ENCODE measurements around the gene TCOF1.

The TCOF1 gene

DNA sequence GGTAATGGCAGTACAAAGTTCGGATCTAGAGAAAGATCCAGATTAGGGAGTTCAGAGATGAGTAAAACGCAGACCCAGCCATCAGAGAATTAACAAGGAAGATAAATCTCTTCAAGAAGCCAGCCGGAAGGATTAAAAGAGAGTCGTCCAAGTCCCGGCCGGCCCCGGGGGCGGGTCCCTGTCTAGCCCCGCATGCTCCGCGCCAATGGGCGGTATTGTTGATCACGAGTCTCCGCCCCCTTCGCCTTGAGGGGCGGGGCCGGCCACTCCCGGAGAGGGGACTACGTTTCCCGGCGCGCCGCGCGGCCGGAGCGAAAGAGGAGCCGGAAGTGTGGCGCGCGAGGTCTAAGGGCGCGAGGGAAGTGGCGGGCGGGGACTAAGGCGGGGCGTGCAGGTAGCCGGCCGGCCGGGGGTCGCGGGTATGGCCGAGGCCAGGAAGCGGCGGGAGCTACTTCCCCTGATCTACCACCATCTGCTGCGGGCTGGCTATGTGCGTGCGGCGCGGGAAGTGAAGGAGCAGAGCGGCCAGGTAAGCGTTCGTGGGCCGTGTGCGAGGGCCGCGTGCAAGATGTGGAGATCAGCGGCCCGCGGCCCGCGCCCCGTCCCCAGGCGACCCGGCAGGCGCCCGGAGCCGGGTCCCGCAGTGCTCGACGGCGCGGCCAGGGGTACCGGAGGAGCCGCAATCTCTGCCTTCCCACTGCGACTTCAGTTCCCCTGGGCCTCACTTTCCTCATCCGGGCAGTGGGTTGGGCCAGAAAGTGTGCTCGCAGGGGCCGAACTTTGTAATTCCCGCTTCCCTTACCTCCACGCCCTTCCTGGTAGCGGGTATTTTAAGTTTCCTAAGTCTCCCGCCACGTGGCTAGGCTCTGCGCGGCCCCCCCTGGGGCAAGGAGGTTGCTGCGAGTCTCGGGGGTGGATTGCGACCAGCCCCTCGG, at the start of gene TCOF1:
Gene TCOF1, plus strand, starts transcription at position 372 of the 935 bp plus-strand sequence. Its CDS starts 50 bp downstream, at position 422.
- peak; percentile 97 to 98 for DNase-seq

- no peak for DNase-seq
Observed at GRCh38 chr5:150309101-150309885, 48.2 kb upstream of the TCOF1 start.

DNA sequence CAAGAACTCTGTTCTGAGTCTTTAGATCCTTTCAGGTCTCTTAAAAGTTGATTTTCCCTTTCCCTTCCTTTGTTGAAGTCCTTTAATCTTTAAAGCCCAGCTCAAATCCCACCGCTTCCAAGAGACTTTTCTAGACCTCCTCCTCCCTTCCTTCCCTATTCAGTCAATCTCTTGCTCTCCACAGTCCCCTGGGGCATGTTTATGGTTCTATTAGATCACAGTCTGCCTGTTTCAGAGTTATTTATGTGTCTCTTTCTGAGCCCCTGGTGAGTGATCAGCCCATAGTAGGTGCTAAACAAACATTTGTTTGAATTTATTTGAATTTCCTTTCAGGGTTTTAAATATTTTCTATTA, 47.6 kb upstream of the TCOF1 start:
- no peak for DNase-seq

GRCh38 chr5:150310246-150310645, 47.3 kb upstream of the TCOF1 start:
- DNase-seq = no peak

DNA sequence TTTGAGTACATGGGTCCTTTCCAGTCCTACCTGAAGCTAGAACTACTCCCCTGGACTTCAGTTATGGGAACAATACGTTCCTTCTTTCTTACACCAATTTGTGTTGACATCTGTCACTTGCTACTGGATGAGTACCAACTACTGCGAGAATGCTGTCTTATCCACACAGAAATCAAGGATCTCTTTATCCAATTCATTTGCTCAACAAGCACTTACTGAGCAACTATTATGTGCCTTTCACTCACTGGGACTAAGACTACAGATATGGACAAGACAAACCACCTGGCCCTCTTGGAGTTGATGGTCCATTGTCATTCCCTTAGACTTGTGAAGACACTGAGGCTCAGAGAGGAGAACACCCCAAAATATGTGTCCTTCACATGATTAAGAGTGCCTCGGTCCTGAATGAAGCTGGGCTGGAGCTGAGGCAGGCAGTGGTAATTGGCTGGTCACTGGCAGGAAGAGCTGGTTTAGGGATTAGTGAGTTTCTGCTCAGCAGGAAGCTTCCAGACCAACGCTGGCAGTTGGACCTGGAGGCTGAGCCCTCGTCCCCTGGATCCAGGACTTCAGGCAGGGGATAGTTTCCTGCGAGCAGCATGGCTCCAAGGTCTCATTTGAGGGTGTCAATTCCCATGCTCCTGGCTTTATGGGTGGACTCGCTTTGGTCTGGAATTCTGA, 46.3 kb upstream of the TCOF1 start:
- DNase-seq = no peak

GRCh38 chr5:150312518-150312917, 45.0 kb upstream of the TCOF1 start:
- no peak for DNase-seq

- no peak for DNase-seq
Observed at GRCh38 chr5:150313501-150313900, 44.0 kb upstream of the TCOF1 start.

DNA sequence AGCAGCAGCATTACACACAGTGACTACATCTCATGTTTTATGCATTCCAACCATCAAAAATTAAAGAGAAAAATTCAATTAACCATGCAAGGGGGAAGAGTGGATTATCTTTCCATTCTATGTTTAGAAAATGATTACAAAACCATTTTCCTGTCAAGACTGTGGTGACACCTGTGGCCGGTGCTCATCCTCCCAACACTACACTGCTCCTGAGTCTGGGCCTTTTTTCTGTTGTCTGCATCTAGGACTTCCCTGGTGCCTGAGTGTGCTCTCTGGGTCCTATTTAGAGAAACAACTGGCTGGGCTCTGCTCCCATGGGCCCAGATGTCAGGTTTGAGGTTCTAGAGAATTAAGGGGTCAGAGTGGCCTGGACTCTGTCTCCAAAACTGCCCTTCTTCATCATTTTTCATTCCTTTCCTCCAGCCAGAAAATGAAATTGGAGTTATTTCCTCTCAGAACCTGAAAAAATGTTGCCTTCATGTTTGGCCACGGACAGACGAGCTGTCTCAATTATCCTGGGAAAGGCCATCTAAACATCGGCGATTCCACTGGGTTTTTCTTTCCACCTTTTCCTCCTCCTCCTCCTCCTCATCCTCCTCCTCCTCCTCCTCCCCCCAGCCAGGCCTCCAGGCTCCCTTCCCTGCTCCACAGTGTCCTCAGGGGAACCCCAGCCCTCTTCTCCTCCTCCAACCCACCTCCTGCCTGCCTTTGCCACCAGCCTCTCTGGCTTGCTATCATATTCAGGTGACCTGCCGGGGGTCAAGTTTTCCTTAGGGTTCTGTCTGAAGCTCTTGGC, 43.4 kb upstream of the TCOF1 start:
- no peak for DNase-seq

DNA sequence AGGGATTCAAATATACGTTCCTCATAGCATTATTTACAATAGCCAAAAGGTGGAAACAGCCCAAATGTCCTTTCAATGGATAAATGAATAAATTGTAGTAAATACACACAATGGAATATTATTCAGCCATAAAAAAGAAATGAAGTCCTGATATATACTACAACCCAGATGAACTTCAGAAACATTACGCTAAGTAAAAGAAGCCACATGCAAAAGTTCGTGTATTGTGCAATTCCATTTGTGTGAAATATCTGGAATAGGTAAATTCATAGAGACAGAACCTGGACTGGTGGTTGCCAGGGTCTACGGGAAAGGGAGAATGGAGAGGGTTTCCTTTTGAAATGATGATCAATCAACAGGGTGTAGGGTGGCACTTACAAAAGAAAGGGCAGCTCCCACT, 42.3 kb upstream of the TCOF1 start:
- DNase-seq = no peak

- DNase-seq = no peak
Observed at GRCh38 chr5:150316320-150316719, 41.2 kb upstream of the TCOF1 start.

GRCh38 chr5:150317048-150318003, 40.2 kb upstream of the TCOF1 start:
- DNase-seq = no peak

- DNase-seq = no peak
Observed at GRCh38 chr5:150318613-150319483, 38.6 kb upstream of the TCOF1 start.

DNA sequence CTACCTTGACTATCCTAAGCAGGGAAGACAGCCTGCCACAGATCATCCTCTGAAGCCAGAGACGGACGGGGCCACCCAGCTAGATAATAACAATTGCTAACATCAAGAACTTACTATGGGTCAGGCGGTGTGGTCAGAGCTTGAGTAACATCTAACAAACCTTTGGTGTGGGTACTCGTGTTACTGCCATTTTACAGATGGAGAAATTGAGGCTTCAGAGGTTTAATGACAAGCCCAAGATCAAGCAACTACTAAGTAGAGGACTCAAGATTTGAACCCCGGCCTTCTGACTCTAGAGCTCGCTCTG, 38.1 kb upstream of the TCOF1 start:
- no peak for DNase-seq

DNA sequence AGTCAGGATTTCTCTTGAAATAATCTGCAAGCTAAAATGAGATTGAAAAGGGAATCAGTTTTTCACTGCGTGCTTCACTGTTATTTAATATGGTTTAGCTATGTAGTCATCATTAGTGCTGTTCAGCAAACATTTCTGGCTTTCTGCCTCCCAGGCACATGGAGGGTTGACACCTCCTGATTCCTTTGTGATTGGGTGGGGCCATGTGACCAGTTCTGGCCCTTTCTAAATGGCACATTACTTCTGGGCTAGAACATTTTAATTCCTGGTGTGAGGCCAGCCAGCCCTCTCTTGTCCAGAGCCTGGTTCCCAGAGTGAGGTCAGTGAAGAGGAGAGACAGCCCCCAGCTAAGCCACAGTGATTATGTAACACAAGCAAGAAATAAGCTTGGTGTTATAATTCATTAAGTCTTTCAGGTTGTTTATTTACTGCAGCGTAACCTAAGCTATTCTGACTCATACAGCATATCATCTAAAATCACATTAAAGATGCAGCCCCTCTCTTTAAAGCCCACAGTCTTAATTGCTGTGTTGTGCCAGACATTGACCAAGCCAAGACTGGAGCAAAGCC, 37.4 kb upstream of the TCOF1 start:
- no peak for DNase-seq

- DNase-seq = no peak
Observed at GRCh38 chr5:150321211-150321610, 36.3 kb upstream of the TCOF1 start.

DNA sequence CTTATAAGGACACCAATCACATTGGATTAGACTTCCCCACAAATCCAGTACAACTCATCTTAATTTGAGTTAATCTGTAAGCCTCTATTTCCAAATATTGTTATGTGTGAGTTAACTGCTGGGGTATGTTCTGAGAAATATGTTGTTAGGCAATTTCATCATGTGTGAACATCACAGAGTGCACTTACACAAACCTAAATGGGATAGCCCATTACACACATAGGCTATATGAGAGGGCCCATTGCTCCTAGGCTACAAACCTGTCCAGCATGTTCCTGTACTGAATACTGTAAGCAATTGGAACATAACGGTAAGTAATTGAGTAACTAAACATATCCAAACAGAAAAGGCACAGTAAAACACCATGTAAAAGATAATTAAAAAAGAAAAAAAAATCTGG, 35.7 kb upstream of the TCOF1 start:
- DNase-seq = no peak

DNA sequence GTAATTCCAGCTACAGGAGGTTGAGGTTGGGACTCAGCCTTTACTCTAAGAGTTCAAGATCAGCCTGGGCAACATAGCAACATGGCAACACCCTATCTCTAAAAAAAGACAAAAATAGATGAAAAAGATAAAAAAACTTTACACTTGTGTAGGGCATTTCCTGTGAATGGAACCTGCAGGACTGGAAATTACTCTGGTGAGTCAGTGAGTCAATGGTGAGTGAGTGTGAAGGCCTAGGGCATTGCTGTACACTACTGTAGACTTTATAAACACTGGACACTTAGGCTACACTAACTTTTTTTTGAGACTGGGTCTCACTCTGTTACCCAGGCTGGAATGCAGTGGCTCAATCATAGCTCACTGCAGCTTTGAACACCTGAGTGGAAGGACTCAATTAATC, 35.3 kb upstream of the TCOF1 start:
- no peak for DNase-seq

- no peak for DNase-seq
Observed at GRCh38 chr5:150323092-150323491, 34.4 kb upstream of the TCOF1 start.

DNA sequence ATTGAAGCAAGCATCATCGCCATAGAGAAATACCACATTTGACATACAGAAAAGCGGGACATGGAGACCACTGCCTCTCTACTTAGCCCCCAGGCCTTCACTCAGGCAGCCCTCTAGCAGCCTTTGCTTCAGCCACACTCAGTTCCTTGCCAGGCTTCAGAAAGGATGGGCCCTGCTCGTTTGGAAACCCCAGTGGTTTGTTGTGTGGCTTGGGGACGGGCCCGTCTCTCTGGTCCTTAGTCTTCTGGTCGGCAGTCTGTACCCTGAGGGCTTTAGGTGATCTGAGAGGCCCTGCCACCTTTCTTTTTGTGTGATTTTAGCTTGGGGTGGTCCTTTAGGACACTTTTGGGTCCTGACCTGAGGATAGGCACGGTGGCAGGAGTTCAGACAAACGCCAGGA, 33.7 kb upstream of the TCOF1 start:
- DNase-seq = no peak

DNA sequence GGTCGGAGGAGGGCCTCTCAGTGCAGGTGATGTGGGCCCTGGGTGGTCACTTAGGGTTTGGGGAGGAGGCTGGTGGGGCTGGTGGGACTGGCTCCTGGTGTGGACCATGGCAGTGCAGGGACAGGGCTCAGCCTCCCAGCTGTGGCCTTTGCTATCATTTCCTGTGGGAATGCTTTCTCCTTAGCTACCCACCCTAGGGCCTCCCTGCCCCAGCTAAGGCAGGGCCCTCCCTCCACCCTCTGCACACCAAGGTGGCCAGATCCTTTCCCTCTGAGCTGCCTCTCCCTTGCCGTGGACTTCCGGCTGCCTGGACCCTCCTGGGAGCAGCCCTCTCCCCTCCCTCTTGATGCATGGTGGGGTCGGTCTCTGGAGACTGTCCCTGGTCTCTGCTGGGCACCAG, 32.1 kb upstream of the TCOF1 start:
- no peak for DNase-seq

All from activated CD4-positive, alpha-beta T cell treated with anti-CD3 and anti-CD28 coated beads, Interleukin-2, amount 50 U/mL, for 48 hours (primary cell).